Measurements from ENCODE around the gene IKBKE.

Gene IKBKE

DNA sequence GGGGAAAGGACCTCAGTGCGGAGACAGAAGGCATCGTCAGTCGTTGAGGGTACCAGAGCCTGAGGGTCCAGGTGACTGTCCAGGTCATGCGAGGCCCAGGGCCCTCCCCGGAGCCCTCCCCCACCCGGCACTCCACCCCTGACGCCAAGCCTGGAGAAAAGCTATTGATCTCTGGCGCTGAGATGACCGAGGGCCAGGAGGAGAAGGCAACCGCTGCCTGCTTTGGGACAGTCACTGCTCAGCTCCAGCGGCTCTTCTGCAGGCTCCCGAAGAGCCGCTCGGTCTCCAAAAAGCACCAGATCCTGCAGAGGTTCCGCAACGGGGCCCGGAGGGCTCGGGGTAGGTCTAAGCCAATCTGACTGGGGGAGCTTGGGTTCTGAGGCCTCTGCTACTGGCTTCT lies 47.9 kb downstream of the IKBKE start:
- no peak overlapping the region for H3K9ac ChIP-seq (ENCODE audit: low read depth, low read length, poor library complexity, severe bottlenecking)
- no peak overlapping the region for H2AFZ ChIP-seq (ENCODE audit: low read length)
- H3K9me3 ChIP-seq (ENCODE audit: insufficient read depth, low read depth, low read length): no peaks in the 10 kb centered on the region
- no peaks in the 10 kb centered on the region for H3K27me3 ChIP-seq (ENCODE audit: insufficient read depth, low read length, poor library complexity, severe bottlenecking)
- no peaks in the 10 kb centered on the region for H3K4me1 ChIP-seq (ENCODE audit: insufficient read depth, low read length, poor library complexity, severe bottlenecking)
- no peak overlapping the region for H3K4me2 ChIP-seq (ENCODE audit: low read depth, low read length, poor library complexity, severe bottlenecking)
- TF ChIP-seq EZH2phosphoT487 (IDR thresholded peaks at IDR 0.05; ENCODE audit: borderline replicate concordance): no peak
- TF ChIP-seq, protein P1, sequence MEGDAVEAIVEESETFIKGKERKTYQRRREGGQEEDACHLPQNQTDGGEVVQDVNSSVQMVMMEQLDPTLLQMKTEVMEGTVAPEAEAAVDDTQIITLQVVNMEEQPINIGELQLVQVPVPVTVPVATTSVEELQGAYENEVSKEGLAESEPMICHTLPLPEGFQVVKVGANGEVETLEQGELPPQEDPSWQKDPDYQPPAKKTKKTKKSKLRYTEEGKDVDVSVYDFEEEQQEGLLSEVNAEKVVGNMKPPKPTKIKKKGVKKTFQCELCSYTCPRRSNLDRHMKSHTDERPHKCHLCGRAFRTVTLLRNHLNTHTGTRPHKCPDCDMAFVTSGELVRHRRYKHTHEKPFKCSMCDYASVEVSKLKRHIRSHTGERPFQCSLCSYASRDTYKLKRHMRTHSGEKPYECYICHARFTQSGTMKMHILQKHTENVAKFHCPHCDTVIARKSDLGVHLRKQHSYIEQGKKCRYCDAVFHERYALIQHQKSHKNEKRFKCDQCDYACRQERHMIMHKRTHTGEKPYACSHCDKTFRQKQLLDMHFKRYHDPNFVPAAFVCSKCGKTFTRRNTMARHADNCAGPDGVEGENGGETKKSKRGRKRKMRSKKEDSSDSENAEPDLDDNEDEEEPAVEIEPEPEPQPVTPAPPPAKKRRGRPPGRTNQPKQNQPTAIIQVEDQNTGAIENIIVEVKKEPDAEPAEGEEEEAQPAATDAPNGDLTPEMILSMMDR (conservative IDR thresholded peaks at IDR 0.05; ENCODE audit: low read length): no peak
- H3K36me3 ChIP-seq (ENCODE audit: insufficient read depth, low read length): no peaks in the 10 kb centered on the region
- no peaks in the 10 kb centered on the region for H3K79me2 ChIP-seq (ENCODE audit: insufficient read depth, low read length)
- no peaks in the 10 kb centered on the region for H4K20me1 ChIP-seq (ENCODE audit: insufficient read depth, low read length, poor library complexity, severe bottlenecking)
- H3K9me2 ChIP-seq (replicated peaks; ENCODE audit: low read depth, low read length): no peaks in the 10 kb centered on the region
- H3K4me3 ChIP-seq (ENCODE audit: low read length, poor library complexity, severe bottlenecking): no peak overlapping the region
- H3F3A ChIP-seq (ENCODE audit: low read depth): no peaks in the 10 kb centered on the region

GRCh38 chr1:206518743-206519142 lies 48.5 kb downstream of the IKBKE start:
- Histone ChIP-seq H3K9me2 (replicated peaks; ENCODE audit: low read depth, low read length) (no peaks in the 10 kb centered on the region), H3F3A (ENCODE audit: low read depth) (no peaks in the 10 kb centered on the region), H3K4me3 (ENCODE audit: low read length, poor library complexity, severe bottlenecking) (no peak overlapping the region), H3K4me1 (ENCODE audit: insufficient read depth, low read length, poor library complexity, severe bottlenecking) (no peaks in the 10 kb centered on the region), H3K9ac (ENCODE audit: low read depth, low read length, poor library complexity, severe bottlenecking) (no peak overlapping the region), H3K79me2 (ENCODE audit: insufficient read depth, low read length) (no peaks in the 10 kb centered on the region), H2AFZ (ENCODE audit: low read length) (no peak overlapping the region), H4K20me1 (ENCODE audit: insufficient read depth, low read length, poor library complexity, severe bottlenecking) (no peaks in the 10 kb centered on the region), H3K4me2 (ENCODE audit: low read depth, low read length, poor library complexity, severe bottlenecking) (no peak overlapping the region), H3K27me3 (ENCODE audit: insufficient read depth, low read length, poor library complexity, severe bottlenecking) (no peaks in the 10 kb centered on the region), H3K9me3 (ENCODE audit: insufficient read depth, low read depth, low read length) (no peaks in the 10 kb centered on the region), H3K36me3 (ENCODE audit: insufficient read depth, low read length) (no peaks in the 10 kb centered on the region)
- TF ChIP-seq, protein P1 (conservative IDR thresholded peaks at IDR 0.05; ENCODE audit: low read length): no peak
- no peak for TF ChIP-seq EZH2phosphoT487 (IDR thresholded peaks at IDR 0.05; ENCODE audit: borderline replicate concordance)

GRCh38 chr1:206521127-206521526 lies 50.9 kb downstream of the IKBKE start:
- H4K20me1 ChIP-seq (ENCODE audit: insufficient read depth, low read length, poor library complexity, severe bottlenecking): no peaks in the 10 kb centered on the region
- no peaks in the 10 kb centered on the region for H3K79me2 ChIP-seq (ENCODE audit: insufficient read depth, low read length)
- H3K27me3 ChIP-seq (ENCODE audit: insufficient read depth, low read length, poor library complexity, severe bottlenecking): no peaks in the 10 kb centered on the region
- no peaks in the 10 kb centered on the region for H3K36me3 ChIP-seq (ENCODE audit: insufficient read depth, low read length)
- no peaks in the 10 kb centered on the region for H3K9me3 ChIP-seq (ENCODE audit: insufficient read depth, low read depth, low read length)
- no peaks in the 10 kb centered on the region for H3K9me2 ChIP-seq (replicated peaks; ENCODE audit: low read depth, low read length)
- TF ChIP-seq, protein P1 (conservative IDR thresholded peaks at IDR 0.05; ENCODE audit: low read length): no peak
- TF ChIP-seq EZH2phosphoT487 (IDR thresholded peaks at IDR 0.05; ENCODE audit: borderline replicate concordance): no peak
- no peaks in the 10 kb centered on the region for H3K4me1 ChIP-seq (ENCODE audit: insufficient read depth, low read length, poor library complexity, severe bottlenecking)
- H2AFZ ChIP-seq (ENCODE audit: low read length): no peak overlapping the region
- H3F3A ChIP-seq (ENCODE audit: low read depth): no peaks in the 10 kb centered on the region
- no peak overlapping the region for H3K4me3 ChIP-seq (ENCODE audit: low read length, poor library complexity, severe bottlenecking)
- no peak overlapping the region for H3K9ac ChIP-seq (ENCODE audit: low read depth, low read length, poor library complexity, severe bottlenecking)
- no peak overlapping the region for H3K4me2 ChIP-seq (ENCODE audit: low read depth, low read length, poor library complexity, severe bottlenecking)
